Measurements from ENCODE around the gene KSR2.
"Not testable (repeated sequence)": the region's sequence is repeated elsewhere in the genome, so short reads cannot be mapped to it uniquely, and the experiment has no call there.

The KSR2 gene

DNA sequence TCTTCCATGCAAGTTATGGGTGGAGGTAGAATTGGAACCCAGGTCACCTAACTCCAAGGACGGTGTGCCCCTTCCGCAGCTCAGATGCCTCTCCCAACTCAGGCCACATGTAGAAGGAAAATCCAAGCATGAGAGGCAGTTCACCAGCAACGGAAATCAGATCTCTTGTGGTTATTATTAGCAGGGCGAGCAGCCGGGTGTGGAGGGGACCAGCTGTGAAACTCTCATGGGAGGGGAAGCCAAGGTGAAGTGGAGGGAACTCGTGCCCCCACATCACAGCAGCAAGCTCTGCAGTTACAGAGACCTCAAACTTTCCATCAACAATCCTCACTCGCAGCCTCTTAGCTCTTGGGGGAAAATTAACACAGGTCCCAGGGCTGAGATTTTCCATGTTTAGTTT lies 79.7 kb downstream of the KSR2 start:
- DNase-seq = no peak

GRCh38 chr12:117885211-117885610 lies 83.6 kb downstream of the KSR2 start:
- no peak for DNase-seq

DNA sequence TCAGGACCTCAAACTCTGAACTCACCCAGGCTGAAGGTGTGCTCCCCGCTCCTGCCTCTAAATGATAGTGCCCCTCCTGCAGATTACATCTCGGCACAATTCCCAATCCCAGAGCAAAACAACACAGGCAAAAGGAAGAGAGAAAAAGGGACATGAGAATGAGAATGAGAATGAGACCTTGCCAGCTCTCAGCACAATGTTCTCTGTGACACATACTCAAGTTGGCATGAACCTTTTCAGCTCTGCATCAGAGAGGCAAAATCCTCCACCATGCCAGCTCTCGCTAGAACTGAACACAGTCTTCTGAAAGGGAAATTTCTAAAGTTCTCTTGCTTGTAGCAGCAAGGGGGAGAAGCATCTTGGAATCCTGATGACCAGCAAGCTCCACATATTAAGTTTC lies 84.6 kb downstream of the KSR2 start:
- DNase-seq = no peak

- DNase-seq = no peak
Observed at GRCh38 chr12:117882603-117883184, 86.1 kb downstream of the KSR2 start.

- no peak for DNase-seq
Observed at GRCh38 chr12:117882181-117882580, 86.6 kb downstream of the KSR2 start.

GRCh38 chr12:117881517-117881916 lies 87.3 kb downstream of the KSR2 start:
- no peak for DNase-seq

DNA sequence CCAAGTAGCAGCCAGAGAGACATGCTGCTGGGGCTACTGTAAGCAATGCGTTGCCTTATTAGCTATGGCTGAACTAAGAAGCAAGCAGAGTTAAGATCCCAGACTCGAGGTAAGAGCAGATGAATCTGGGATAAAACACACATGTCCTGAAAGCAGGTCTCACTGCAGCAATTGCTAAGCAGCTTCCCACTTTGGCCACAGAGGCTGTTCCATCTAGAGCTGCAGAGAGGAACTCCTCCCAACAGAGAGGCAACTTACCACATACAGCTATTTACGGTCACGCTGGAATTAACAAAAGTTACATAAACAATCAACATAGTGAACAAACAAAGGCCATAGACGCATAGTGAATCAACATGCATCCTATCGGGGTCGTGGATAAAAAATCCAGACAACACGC lies 90.2 kb downstream of the KSR2 start:
- no peak for DNase-seq

DNA sequence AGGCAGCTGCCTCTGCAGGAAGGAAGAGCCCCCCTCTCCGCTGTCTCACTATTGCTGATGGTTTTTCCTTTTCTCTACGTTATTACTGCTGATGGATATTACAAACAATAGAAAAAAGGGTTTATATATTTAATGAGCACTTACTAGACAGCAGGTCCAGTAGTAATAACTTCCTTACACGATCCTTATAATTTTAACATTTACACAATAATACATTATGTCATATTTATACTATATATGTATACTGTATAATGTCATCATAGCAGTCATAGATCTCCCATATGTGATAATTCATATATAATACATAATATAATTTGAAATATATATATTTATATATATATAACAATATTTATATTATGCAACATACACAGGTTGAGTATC lies 92.4 kb downstream of the KSR2 start:
- no peak for DNase-seq

GRCh38 chr12:117875744-117876435 lies 92.9 kb downstream of the KSR2 start:
- peak; percentile 38 for DNase-seq

- DNase-seq = peak; percentile 47
Observed at GRCh38 chr12:117874842-117875434, 93.9 kb downstream of the KSR2 start.

GRCh38 chr12:117874198-117874597 lies 94.6 kb downstream of the KSR2 start:
- not testable (repeated sequence) for DNase-seq

- DNase-seq = no peak
Observed at GRCh38 chr12:117872546-117873169, 96.1 kb downstream of the KSR2 start.

DNA sequence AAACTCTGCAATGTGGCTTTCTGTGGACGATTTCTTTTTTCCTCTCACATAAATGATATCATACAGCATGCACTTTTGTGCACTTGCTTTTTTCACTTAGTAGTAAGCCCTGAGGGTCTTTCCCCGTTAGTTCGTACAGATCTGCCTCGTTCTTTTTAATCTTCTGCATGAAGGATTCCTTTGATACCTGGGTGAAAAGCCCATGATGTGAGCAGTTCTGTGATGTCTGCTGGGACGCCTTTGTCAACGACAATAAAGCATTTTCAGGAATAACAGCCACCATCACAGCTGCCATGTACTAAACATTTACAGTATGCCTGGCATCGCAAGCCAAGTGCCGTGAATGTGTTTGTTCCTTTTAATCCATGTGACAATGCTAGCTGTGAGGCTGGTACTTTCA lies 99.2 kb downstream of the KSR2 start:
- no peak for DNase-seq

- DNase-seq = no peak
Observed at GRCh38 chr12:117867348-117867747, 101.4 kb downstream of the KSR2 start.

DNA sequence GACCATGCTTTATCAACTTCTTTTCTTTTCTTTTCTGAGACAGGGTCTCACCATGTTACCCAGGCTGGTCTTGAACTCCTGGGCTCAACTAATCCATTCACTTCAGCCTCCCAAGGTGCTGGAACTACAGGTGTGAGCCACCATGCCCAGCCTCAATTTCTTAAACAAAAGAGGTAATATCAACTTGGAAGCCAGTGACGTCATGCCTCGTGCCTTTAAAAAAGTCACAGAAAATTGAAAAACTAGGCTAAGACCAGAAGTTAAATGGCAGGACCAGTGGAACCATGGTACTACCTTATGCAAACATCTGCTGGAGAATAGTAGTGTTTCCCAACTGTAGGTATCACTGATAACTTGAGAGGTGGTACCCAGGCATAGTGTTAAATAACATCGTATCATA lies 103.3 kb downstream of the KSR2 start:
- no peak for DNase-seq

DNA sequence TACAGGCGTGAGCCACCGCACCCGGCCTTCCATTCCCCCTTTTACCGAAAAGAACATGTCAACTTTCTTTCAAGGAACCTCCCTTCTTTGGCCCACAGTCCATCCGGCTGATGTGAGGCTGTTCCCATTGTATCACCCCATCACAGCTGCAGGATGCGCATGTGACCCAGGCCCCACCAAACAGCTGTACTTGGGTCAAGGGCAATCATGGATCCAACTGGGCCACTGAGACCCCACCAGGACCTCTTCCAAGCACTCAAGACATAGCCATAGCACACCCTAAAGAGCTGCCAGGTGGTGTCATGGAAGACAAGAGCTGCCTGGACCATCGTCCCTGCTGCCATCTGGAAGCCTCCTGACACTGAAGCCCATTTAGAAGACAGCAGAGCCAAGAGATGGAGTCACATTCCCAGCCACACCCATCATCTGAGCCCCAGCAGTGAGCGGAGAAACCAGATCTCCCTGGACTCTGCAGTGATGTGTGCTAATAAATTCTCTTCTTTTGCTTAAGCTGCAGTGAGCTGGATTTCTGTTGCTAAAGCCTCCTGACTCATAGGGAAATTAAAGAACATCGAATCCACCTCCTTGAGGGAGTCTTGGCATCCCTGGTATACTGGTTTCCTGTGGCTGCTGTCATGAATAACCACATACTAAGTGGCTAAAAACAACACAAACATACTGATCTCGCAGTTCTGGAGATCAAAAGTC lies 105.6 kb downstream of the KSR2 start:
- peak; percentile 12 for DNase-seq

DNA sequence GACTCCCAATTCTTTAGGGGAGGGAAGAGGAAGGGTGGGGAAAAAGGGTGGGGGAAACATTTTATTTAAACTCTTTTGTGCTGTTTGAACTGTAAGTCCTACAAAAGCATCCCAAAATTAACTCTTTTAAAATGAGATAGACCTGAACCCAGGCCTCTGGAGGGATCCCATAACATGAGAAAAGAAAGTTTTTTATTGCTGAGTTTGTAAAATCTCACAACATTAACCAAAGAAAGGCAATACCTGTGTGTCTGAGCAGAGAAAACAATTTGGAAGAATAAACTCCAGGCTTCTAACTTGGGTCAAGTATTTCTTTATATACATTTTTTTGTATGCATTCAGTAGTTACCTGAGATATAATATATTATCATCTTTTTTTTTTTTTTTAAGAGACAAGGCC lies 107.1 kb downstream of the KSR2 start:
- no peak for DNase-seq

DNA sequence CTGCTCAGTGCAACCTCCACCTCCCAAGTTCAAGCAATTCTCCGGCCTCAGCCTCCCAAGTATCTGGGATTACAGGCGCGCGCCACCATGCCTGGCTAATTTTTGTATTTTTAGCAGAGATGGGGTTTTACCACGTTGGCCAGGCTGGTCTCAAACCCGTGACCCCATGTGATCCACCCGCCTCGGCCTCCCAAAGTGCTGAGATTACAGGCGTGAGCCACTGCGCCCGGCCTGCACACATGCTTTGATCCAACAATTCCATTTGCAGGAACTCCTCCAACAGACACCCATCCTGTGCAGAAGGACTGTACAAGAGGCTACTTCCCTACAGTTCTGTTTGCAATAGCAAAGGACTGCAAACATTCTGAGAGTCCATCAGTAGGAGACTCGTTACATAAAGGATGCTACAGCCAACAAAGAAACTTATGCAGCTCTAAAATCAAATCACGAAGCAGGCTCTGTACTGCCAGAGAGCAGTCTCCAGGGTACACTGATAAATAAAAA lies 108.0 kb downstream of the KSR2 start:
- DNase-seq = not testable (repeated sequence)

DNA sequence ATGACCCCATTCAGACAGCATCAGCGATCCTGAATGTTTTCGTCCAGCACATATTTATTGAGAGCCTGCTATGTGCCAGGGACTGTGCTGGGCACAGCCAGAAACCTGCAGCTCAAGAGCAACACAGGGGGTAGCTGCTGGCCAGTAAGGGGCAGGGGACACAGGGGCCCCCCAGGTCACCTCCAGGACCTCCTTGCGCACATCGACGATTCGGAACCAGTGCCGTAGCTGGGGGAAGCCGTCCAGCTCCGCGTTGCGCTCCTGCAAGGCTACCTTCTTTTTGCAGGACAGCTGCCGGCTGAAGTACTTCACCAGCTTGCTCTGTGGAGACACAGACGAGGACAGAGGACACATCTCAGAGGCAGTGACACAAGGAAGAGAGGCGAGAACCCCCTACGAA lies 108.7 kb downstream of the KSR2 start:
- DNase-seq = no peak

DNA sequence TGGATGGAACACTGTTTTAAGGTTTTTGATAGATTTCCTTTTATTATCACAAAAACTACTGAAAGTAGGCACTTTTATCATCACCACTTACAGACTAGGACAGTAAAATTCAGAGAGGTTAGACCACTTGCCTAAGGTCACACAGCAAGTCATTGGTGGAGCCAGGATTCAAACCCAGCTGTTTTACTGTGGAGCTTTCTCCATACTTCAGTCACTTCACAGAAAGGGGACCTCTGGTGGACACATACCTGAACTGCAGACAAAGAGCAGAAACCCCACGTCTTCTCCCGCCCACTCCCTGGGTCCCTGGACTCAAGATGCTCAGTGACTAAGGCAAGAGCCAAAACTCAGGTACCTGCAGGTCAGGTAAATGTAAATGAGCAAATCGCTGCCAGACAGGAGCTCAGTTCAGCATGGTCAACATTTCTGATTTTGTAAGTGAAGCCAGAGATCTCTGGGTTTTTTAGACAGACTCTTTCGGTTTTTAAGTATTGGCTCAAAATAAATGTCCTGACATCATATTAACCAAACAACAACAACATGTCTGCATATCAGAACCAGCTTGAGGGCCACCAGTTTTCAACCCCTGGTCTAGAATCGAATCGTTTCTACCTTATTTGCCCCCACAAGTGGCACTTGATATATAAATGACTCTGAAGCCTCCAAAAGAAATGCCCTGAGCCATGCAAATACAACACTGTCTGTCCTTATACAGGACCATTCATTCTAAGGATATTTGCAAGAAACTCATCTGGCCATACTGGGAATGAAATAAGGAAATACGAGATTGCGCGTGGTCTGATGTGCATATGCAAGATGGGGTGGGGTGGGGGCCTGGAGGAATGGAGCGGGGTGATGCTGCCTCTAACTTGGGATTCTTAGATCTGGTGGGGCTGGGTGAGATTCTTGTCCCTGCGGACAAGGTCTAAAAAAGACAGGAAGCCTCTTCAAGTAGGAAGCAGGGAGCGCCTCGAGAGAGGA lies 110.9 kb downstream of the KSR2 start:
- no peak for DNase-seq

DNA sequence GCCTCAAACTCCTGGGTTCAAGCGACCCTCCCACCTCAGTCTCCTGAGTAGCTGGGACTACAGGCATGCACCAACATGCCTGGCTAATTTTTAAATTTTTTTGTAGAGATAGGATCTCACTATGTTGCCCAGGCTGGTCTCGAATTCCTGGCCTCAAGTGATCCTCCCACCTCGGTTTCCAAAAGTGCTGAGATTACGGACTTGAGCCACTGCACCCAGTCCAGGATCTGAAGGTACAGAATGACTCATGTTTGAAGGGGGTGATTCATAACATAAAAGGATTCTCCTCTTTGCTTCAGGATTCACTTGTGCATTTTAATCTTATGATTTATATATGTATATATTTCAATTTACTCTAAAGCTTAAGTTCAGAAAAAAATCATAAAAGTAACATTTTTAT lies 111.7 kb downstream of the KSR2 start:
- DNase-seq = not testable (repeated sequence)

- no peak for DNase-seq
Observed at GRCh38 chr12:117855165-117855564, 113.6 kb downstream of the KSR2 start.

All from fibroblast of skin of right quadriceps (primary cell).